ENCODE measurements around the gene CTDNEP1.

Gene CTDNEP1

GRCh38 chr17:7237761-7238419 is 13.6 kb downstream of the CTDNEP1 start:
- peak overlapping the region; percentile 85 for H3K27ac ChIP-seq (ENCODE audit: insufficient read depth, low read depth, low read length, poor library complexity, severe bottlenecking)
- H3K4me3 ChIP-seq (ENCODE audit: insufficient read depth, low read depth, low read length) = peak overlapping the region; percentile 70
- H3K4me1 ChIP-seq (ENCODE audit: control insufficient read depth, insufficient read depth, low read length) = peaks cover 15% of the 10 kb centered on the region
- H3K27me3 ChIP-seq (ENCODE audit: control insufficient read depth, insufficient read depth, low read length, poor library complexity, severe bottlenecking) = no peaks in the 10 kb centered on the region
- 0% methylated on average over 69 to 73 of the region's 73 CpGs for WGBS, 2 experiments
- no peaks in the 10 kb centered on the region for H3K9me3 ChIP-seq (ENCODE audit: control insufficient read depth, low read length)
- H3K36me3 ChIP-seq (ENCODE audit: control insufficient read depth, insufficient read depth, low read length) = peaks cover 22% of the 10 kb centered on the region

GRCh38 chr17:7237266-7237760 is 14.2 kb downstream of the CTDNEP1 start:
- peak overlapping the region; percentile 85 for H3K27ac ChIP-seq (ENCODE audit: insufficient read depth, low read depth, low read length, poor library complexity, severe bottlenecking)
- peaks cover 17% of the 10 kb centered on the region for H3K4me1 ChIP-seq (ENCODE audit: control insufficient read depth, insufficient read depth, low read length)

DNA sequence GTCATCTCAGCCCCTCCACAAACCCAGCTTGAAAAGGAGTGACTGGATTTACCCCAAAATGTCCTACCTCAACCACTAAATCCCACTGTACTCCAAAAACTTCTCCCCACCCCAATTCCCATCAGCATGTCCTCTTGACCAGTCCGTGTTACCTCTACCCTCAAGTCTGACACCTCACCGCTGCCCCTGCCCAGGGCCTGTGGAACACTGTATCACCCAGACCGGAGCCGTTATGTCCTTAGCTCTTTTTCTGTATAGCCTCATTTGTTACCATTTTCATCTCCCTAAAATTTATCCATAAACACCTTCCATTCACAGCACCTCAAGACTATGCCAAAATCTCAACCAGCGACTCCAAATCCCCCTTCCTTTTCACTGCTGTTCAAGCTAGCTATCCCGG is 14.7 kb downstream of the CTDNEP1 start:
- peaks cover 22% of the 10 kb centered on the region for H3K36me3 ChIP-seq (ENCODE audit: control insufficient read depth, insufficient read depth, low read length)
- WGBS, 2 experiments = 92 to 93% methylated on average over 6 of the region's 6 CpGs
- H3K27ac ChIP-seq (ENCODE audit: insufficient read depth, low read depth, low read length, poor library complexity, severe bottlenecking) = no peak overlapping the region
- peaks cover 22% of the 10 kb centered on the region for H3K4me1 ChIP-seq (ENCODE audit: control insufficient read depth, insufficient read depth, low read length)
- peak overlapping the region; percentile 70 for H3K4me3 ChIP-seq (ENCODE audit: insufficient read depth, low read depth, low read length)
- H3K27me3 ChIP-seq (ENCODE audit: control insufficient read depth, insufficient read depth, low read length, poor library complexity, severe bottlenecking) = no peaks in the 10 kb centered on the region
- no peaks in the 10 kb centered on the region for H3K9me3 ChIP-seq (ENCODE audit: control insufficient read depth, low read length)

More at GRCh38 chr17:7237266-7237760, 14.2 kb downstream of the CTDNEP1 start:
- no peaks in the 10 kb centered on the region for H3K9me3 ChIP-seq (ENCODE audit: control insufficient read depth, low read length)
- H3K36me3 ChIP-seq (ENCODE audit: control insufficient read depth, insufficient read depth, low read length) = peaks cover 22% of the 10 kb centered on the region
- peak overlapping the region; percentile 70 for H3K4me3 ChIP-seq (ENCODE audit: insufficient read depth, low read depth, low read length)
- no peaks in the 10 kb centered on the region for H3K27me3 ChIP-seq (ENCODE audit: control insufficient read depth, insufficient read depth, low read length, poor library complexity, severe bottlenecking)
- WGBS, 2 experiments = 51 to 55% methylated on average over 6 of the region's 6 CpGs

DNA sequence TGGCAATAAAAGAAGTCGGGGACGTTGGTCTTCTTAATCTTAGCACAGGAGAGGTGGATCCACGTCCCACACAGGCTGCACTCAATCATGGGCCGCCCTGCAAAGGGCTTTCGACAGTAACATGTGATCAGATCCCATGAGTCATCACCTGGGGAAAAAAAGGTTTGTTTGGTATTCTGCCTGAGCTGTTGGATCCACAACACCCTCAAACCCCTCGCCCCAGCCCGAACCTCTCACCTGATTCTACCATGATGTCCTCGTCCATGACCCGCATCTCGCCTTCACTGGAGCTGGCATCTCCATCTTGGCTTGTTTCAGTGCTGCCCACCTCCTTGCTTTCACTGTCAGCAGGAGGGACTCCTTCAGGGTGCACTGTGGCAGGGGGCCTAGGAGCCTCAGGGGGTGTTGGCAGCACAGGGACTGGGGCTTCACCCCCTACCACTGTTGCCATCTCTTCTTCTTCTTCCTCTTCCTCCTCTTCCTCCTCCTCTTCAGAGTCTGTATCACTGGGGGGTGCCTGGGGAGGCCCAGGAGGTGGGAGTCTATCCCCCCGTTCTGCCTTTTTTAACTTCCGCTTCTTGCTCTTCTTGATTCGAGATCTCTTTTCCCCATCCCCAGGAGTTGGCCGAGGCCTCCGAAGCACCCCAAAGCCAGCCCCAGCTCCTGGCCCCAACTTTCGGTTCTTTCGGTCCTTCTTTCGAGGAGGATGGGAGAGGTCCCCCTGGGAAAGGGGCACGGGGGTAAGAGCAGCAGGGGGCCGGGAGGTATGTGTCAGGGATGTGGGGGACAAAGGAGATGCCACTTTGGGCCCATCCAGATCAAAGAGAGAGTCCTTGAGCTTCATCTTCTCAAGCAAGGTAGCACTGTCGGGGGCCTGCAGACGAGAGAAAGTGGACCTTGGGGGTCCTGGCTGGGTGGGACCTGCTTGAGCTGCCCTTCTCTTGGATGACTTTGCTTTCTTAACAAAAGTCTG is 15.6 kb downstream of the CTDNEP1 start:
- Histone ChIP-seq H3K9me3 (ENCODE audit: control insufficient read depth, low read length) (no peaks in the 10 kb centered on the region), H3K27me3 (ENCODE audit: control insufficient read depth, insufficient read depth, low read length, poor library complexity, severe bottlenecking) (no peaks in the 10 kb centered on the region), H3K4me3 (ENCODE audit: insufficient read depth, low read depth, low read length) (no peak overlapping the region), H3K4me1 (ENCODE audit: control insufficient read depth, insufficient read depth, low read length) (peaks cover 21% of the 10 kb centered on the region), H3K27ac (ENCODE audit: insufficient read depth, low read depth, low read length, poor library complexity, severe bottlenecking) (no peak overlapping the region), H3K36me3 (ENCODE audit: control insufficient read depth, insufficient read depth, low read length) (peaks cover 22% of the 10 kb centered on the region)
- 92% methylated on average over 22 of the region's 22 CpGs for WGBS, 2 experiments

- Histone ChIP-seq H3K27me3 (ENCODE audit: control insufficient read depth, insufficient read depth, low read length, poor library complexity, severe bottlenecking) (no peaks in the 10 kb centered on the region), H3K4me1 (ENCODE audit: control insufficient read depth, insufficient read depth, low read length) (peaks cover 19% of the 10 kb centered on the region), H3K4me3 (ENCODE audit: insufficient read depth, low read depth, low read length) (peak within 1 kb of the TSS; percentile 95), H3K27ac (ENCODE audit: insufficient read depth, low read depth, low read length, poor library complexity, severe bottlenecking) (peak within 1 kb of the TSS; percentile 88), H3K9me3 (ENCODE audit: control insufficient read depth, low read length) (no peaks in the 10 kb centered on the region), H3K36me3 (ENCODE audit: control insufficient read depth, insufficient read depth, low read length) (peaks cover 28% of the 10 kb centered on the region)
- 2 to 3% methylated on average over 72 of the region's 72 CpGs for WGBS, 2 experiments
These were observed 17.2 kb downstream of the CTDNEP1 start, which contains the start of gene DVL2 for GRCh38 chr17:7234083-7234951. DVL2 (minus strand) TSS chr17:7234517; CDS start chr17:7234262, 255 bp downstream.

DNA sequence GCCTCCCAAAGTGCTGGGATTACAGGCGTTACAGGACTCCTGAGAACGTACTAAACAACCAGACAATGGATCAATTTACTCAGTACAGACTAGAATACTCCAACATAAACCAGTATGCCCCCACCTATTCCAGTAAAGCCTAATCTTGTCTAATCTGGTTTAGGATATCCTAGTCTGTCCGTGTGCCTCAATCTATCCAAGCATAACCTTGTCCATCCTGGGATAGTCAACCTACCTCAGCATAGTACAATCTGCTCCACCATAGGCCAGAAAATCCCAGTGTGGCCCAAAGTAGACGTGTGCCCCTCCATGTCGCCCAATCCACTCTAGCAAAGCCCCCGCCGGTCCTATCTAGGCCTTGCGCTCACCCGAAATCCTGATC is 17.8 kb downstream of the CTDNEP1 start:
- Histone ChIP-seq H3K36me3 (ENCODE audit: control insufficient read depth, insufficient read depth, low read length) (peaks cover 34% of the 10 kb centered on the region), H3K27ac (ENCODE audit: insufficient read depth, low read depth, low read length, poor library complexity, severe bottlenecking) (peak overlapping the region; percentile 88), H3K27me3 (ENCODE audit: control insufficient read depth, insufficient read depth, low read length, poor library complexity, severe bottlenecking) (no peaks in the 10 kb centered on the region), H3K4me1 (ENCODE audit: control insufficient read depth, insufficient read depth, low read length) (peaks cover 19% of the 10 kb centered on the region), H3K4me3 (ENCODE audit: insufficient read depth, low read depth, low read length) (peak overlapping the region; percentile 95), H3K9me3 (ENCODE audit: control insufficient read depth, low read length) (no peaks in the 10 kb centered on the region)
- WGBS, 2 experiments = 1 to 2% methylated on average over 9 of the region's 9 CpGs

DNA sequence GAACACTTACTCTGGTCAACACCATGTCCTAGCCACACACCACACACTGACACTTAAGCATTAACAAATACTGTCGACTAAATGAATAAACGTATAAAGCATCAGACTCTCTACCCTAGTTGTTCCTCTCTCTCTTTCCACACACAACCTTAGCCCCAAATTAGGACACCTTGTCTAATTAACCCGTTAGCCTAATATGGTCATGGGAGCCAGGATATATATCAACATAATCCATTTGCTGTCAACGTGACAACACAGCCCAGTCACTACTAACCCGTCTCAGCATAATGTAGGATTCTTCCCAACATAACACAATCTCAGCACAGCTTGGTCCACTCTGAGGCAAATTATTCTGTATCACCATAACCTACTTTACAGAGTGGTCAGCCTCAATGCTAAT is 19.4 kb downstream of the CTDNEP1 start:
- H3K4me1 ChIP-seq (ENCODE audit: control insufficient read depth, insufficient read depth, low read length) = peaks cover 14% of the 10 kb centered on the region
- H3K27me3 ChIP-seq (ENCODE audit: control insufficient read depth, insufficient read depth, low read length, poor library complexity, severe bottlenecking) = no peaks in the 10 kb centered on the region
- WGBS, 2 experiments = 93 to 95% methylated on average over 5 of the region's 5 CpGs
- no peak overlapping the region for H3K27ac ChIP-seq (ENCODE audit: insufficient read depth, low read depth, low read length, poor library complexity, severe bottlenecking)
- H3K4me3 ChIP-seq (ENCODE audit: insufficient read depth, low read depth, low read length) = peak overlapping the region; percentile 0
- H3K9me3 ChIP-seq (ENCODE audit: control insufficient read depth, low read length) = no peaks in the 10 kb centered on the region
- peaks cover 48% of the 10 kb centered on the region for H3K36me3 ChIP-seq (ENCODE audit: control insufficient read depth, insufficient read depth, low read length)

GRCh38 chr17:7229504-7229903 is 22.0 kb downstream of the CTDNEP1 start:
- Histone ChIP-seq H3K27me3 (ENCODE audit: control insufficient read depth, insufficient read depth, low read length, poor library complexity, severe bottlenecking) (no peaks in the 10 kb centered on the region), H3K4me3 (ENCODE audit: insufficient read depth, low read depth, low read length) (no peak overlapping the region), H3K9me3 (ENCODE audit: control insufficient read depth, low read length) (no peaks in the 10 kb centered on the region), H3K4me1 (ENCODE audit: control insufficient read depth, insufficient read depth, low read length) (peaks cover 9% of the 10 kb centered on the region), H3K36me3 (ENCODE audit: control insufficient read depth, insufficient read depth, low read length) (peaks cover 52% of the 10 kb centered on the region), H3K27ac (ENCODE audit: insufficient read depth, low read depth, low read length, poor library complexity, severe bottlenecking) (no peak overlapping the region)
- WGBS, 2 experiments = 96 to 97% methylated on average over 19 of the region's 19 CpGs

GRCh38 chr17:7228920-7229319 is 22.6 kb downstream of the CTDNEP1 start:
- H3K27me3 ChIP-seq (ENCODE audit: control insufficient read depth, insufficient read depth, low read length, poor library complexity, severe bottlenecking) = no peaks in the 10 kb centered on the region
- WGBS, 2 experiments = 95 to 97% methylated on average over 14 of the region's 14 CpGs
- peaks cover 9% of the 10 kb centered on the region for H3K4me1 ChIP-seq (ENCODE audit: control insufficient read depth, insufficient read depth, low read length)
- H3K4me3 ChIP-seq (ENCODE audit: insufficient read depth, low read depth, low read length) = no peak overlapping the region
- peaks cover 56% of the 10 kb centered on the region for H3K36me3 ChIP-seq (ENCODE audit: control insufficient read depth, insufficient read depth, low read length)
- no peaks in the 10 kb centered on the region for H3K9me3 ChIP-seq (ENCODE audit: control insufficient read depth, low read length)
- H3K27ac ChIP-seq (ENCODE audit: insufficient read depth, low read depth, low read length, poor library complexity, severe bottlenecking) = no peak overlapping the region

All from ectodermal cell (in vitro differentiated cells).